ENCODE measurements around the gene RTKN. TPM values are rescaled to one million over a fixed set of nuclear protein-coding genes. Genes with fewer than 3 reads are reported as not detected.
A peak's percentile ranks its signal among the peaks of the same experiment; 100 is the strongest.

RTKN gene
- total RNA-seq, 6 donors from 2014 or later = 26.7 to 95.3 (median 34.0) TPM

DNA sequence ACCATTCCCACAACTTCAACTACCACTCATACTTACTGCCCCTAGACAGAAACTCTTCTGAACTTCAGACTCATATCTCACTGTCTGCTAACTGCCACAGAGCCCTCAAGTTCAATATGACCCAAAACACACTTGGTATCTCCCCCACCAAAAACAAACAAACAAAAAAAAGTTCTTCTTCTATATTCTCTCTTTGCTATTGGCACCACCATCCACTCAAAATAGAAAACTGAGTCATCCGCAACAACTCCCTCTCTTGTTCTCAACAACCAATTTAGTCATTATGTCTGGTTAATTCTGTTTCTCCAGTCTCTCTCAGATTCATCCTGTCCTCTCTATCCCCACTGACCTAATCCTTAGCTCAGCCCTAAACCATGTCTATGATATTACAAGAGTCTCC is 54.4 kb downstream of the RTKN start:
- TF ChIP-seq POLR2AphosphoS5 (IDR thresholded peaks at IDR 0.05) (no peak), EP300 (IDR thresholded peaks at IDR 0.05) (no peak), POLR2A (IDR thresholded peaks at IDR 0.05) (no peak)
- TF ChIP-seq, protein P1, sequence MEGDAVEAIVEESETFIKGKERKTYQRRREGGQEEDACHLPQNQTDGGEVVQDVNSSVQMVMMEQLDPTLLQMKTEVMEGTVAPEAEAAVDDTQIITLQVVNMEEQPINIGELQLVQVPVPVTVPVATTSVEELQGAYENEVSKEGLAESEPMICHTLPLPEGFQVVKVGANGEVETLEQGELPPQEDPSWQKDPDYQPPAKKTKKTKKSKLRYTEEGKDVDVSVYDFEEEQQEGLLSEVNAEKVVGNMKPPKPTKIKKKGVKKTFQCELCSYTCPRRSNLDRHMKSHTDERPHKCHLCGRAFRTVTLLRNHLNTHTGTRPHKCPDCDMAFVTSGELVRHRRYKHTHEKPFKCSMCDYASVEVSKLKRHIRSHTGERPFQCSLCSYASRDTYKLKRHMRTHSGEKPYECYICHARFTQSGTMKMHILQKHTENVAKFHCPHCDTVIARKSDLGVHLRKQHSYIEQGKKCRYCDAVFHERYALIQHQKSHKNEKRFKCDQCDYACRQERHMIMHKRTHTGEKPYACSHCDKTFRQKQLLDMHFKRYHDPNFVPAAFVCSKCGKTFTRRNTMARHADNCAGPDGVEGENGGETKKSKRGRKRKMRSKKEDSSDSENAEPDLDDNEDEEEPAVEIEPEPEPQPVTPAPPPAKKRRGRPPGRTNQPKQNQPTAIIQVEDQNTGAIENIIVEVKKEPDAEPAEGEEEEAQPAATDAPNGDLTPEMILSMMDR (IDR thresholded peaks at IDR 0.05) = no peak
- Histone ChIP-seq H3K9me3 (no peaks in the 10 kb centered on the region), H3K27me3 (no peaks in the 10 kb centered on the region), H3K4me1 (peaks cover 42 to 82% (median 48%) of the 10 kb centered on the region in 4 donors), H3K27ac (no peak overlapping the region), H3K4me3 (no peak overlapping the region), H3K36me3 (peaks cover 0 to 6% (median 0%) of the 10 kb centered on the region in 4 donors)
- no peak for DNase-seq
- peak in 1 of 2 donors; percentile 35 for ATAC-seq (ENCODE audit: low FRiP score in 2 of 2)
- WGBS, 2 donors = 93 to 97% methylated on average over 1 of the region's 1 CpG

DNA sequence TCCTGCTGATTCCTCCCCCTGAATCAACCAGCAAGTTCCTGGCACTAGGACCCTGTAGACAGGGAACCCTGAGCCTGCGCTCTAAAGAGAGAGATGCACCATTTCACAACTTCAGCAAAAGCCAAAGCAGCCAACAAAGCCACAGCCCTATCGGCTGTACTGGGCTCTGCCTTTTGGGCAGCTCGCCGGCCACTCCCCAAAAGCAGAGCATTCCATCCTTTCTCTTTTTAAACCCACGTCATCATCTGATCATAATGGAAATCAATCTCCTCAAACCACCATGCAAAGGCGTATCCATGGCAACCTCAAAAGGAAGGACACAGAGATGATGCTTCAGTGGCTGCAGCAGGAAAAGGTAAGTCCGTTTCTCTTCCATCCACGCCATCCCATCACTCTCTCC is 56.3 kb downstream of the RTKN start:
- no peak for TF ChIP-seq EP300 (IDR thresholded peaks at IDR 0.05)
- TF ChIP-seq, protein P1 (IDR thresholded peaks at IDR 0.05) = no peak
- no peak for TF ChIP-seq POLR2A (IDR thresholded peaks at IDR 0.05)
- TF ChIP-seq POLR2AphosphoS5 (IDR thresholded peaks at IDR 0.05) = no peak
- DNase-seq (no peak), ATAC-seq (ENCODE audit: low FRiP score in 2 of 2) (peak; percentile 21 to 28)
- WGBS, 2 donors = 78 to 79% methylated on average over 8 of the region's 8 CpGs
- no peak overlapping the region for H3K4me3 ChIP-seq
- no peaks in the 10 kb centered on the region for H3K27me3 ChIP-seq
- H3K9me3 ChIP-seq = no peaks in the 10 kb centered on the region
- H3K4me1 ChIP-seq = peaks cover 52 to 86% (median 58%) of the 10 kb centered on the region in 4 donors
- H3K27ac ChIP-seq = peak overlapping the region in 3 of 4 donors; percentile 8 to 72 (median 60)
- peaks cover 0 to 6% (median 0%) of the 10 kb centered on the region in 4 donors for H3K36me3 ChIP-seq

DNA sequence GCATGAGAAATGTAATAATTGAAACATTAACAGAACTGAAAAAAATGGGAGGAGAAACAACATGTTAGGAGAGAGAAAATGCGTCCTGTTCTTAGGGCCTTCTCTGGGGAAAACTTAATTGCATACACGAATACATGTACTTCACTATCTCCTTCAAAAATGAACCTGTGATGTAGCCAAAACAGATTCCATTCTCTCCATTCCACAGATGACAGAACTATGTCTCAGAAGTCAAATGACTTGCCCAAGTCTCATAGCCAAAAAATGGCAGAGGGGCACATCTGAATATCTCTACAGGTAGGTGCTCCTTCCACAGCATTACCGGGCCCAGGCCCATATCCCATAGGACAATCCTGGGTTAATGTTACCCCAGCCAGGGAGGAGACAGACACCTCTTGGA is 57.7 kb downstream of the RTKN start:
- Histone ChIP-seq H3K9me3 (no peaks in the 10 kb centered on the region), H3K4me1 (peaks cover 52 to 86% (median 59%) of the 10 kb centered on the region in 4 donors), H3K4me3 (no peak overlapping the region), H3K36me3 (peaks cover 0 to 6% (median 0%) of the 10 kb centered on the region in 4 donors), H3K27me3 (no peaks in the 10 kb centered on the region), H3K27ac (peak overlapping the region; percentile 4 to 72 (median 53))
- whole genome bisulfite sequencing, 2 donors = 79 to 82% methylated on average over 3 of the region's 3 CpGs
- TF ChIP-seq, protein P1 (IDR thresholded peaks at IDR 0.05) = no peak
- TF ChIP-seq POLR2AphosphoS5 (IDR thresholded peaks at IDR 0.05) (no peak), EP300 (IDR thresholded peaks at IDR 0.05) (no peak), POLR2A (IDR thresholded peaks at IDR 0.05) (no peak)
- DNase-seq = no peak
- no peak for ATAC-seq (ENCODE audit: low FRiP score in 2 of 2)

DNA sequence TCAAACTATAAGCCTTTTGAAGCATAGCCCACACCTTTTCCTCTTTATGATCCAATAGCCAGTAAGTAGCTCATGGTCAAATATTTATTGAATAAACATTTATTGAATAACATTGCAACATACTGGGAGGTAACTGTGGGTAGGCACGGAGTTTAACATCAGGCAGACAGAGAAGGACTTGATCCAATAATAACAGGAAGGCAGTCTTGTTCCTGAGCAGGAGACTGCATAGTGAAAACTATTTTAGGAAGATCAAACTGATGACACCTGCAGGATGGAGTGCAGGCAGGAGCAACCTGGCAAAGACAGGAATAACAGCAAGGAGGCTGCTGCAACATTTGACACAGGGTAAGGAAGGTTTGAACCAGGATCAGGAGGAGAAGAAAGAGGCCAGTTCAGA is 58.5 kb downstream of the RTKN start:
- TF ChIP-seq POLR2AphosphoS5 (IDR thresholded peaks at IDR 0.05) (peak in 1 of 2 donors; percentile 23), EP300 (IDR thresholded peaks at IDR 0.05) (no peak)
- Histone ChIP-seq H3K27ac (peak overlapping the region; percentile 4 to 72 (median 53)), H3K4me1 (peaks cover 50 to 83% (median 59%) of the 10 kb centered on the region in 4 donors), H3K4me3 (no peak overlapping the region), H3K27me3 (no peaks in the 10 kb centered on the region), H3K36me3 (peaks cover 0 to 6% (median 0%) of the 10 kb centered on the region in 4 donors), H3K9me3 (no peaks in the 10 kb centered on the region)
- peak in 1 of 2 donors; percentile 79 for ATAC-seq (ENCODE audit: low FRiP score in 2 of 2)
- DNase-seq = peak in 1 of 2 donors; percentile 20
- WGBS, 2 donors = 31% methylated on average over 1 of the region's 1 CpG

DNA sequence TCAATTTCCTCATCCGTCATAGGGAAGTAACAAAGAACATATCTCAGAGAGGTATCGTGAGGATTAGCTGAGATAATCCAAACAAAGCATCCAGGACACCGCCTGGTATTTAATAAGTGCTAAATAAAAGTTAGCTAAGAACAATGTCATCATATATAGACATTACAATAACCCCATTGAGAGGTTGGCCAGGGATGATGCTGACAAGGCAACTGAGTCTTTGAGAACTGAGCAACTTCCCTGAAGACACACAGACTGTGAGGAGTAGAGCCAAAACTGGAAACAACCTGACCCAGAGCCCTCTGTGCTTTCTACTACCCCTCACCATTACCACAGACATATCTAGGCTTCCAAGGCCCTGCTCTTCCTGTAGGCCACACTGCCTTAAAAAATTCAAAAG is 60.0 kb downstream of the RTKN start:
- ATAC-seq (ENCODE audit: low FRiP score in 2 of 2) = no peak
- peak overlapping the region in 3 of 4 donors; percentile 10 to 72 (median 60) for H3K27ac ChIP-seq

More for the DNA sequence above, 60.0 kb downstream of the RTKN start:
- H3K9me3 ChIP-seq = no peaks in the 10 kb centered on the region
- no peak for DNase-seq
- TF ChIP-seq POLR2A (IDR thresholded peaks at IDR 0.05) = no peak
- TF ChIP-seq, protein P1 (IDR thresholded peaks at IDR 0.05) = no peak
- H3K27me3 ChIP-seq = no peaks in the 10 kb centered on the region
- H3K36me3 ChIP-seq = peaks cover 3 to 21% (median 10%) of the 10 kb centered on the region in 4 donors
- WGBS, 2 donors = 69 to 90% methylated on average over 3 of the region's 3 CpGs
- H3K4me1 ChIP-seq = peaks cover 48 to 71% (median 55%) of the 10 kb centered on the region in 4 donors
- H3K4me3 ChIP-seq = no peak overlapping the region

Data from upper lobe of left lung (tissue), 6 donors.